Upper lobe of right lung (tissue), 1 donor: Measurements from ENCODE around the gene ZSCAN21. TPM values are rescaled to one million over a fixed set of nuclear protein-coding genes. Genes with fewer than 3 reads are reported as not detected.

Source experiments
- ATAC-seq: fragments of 200-7000 bp; cut with Tn5 transposase; one replicate; pipeline ENCODE4 v1.9.1; 2020; ENCODE audit warnings: mild to moderate bottlenecking, moderate library complexity
- DNase-seq: peaks from one replicate; pipeline ENCODE4 v3.0.0-alpha.2; 2020
- H3K27ac ChIP-seq: fragments of 200-600 bp; one replicate; pipeline ENCODE4 v1.8.0; 2022
- H3K27me3 ChIP-seq: fragments of 200-600 bp; one replicate; pipeline ENCODE4 v1.8.0; 2022; ENCODE audit warnings: mild to moderate bottlenecking
- H3K36me3 ChIP-seq: fragments of 200-600 bp; one replicate; pipeline ENCODE4 v1.8.0; 2022
- H3K4me1 ChIP-seq: fragments of 200-600 bp; one replicate; pipeline ENCODE4 v1.8.0; 2022
- H3K4me3 ChIP-seq: fragments of 200-600 bp; one replicate; pipeline ENCODE4 v1.8.0; 2022; ENCODE audit warnings: mild to moderate bottlenecking
- H3K9me3 ChIP-seq: fragments of 200-600 bp; one replicate; pipeline ENCODE4 v1.8.0; 2022
- intact Hi-C: fragments of 100-400 bp; cut with DNase I; formaldehyde crosslinking; loops from one replicate; pipeline ENCODE4 v1.11.0; 2022
- total RNA-seq: library from RNA; stranded (reverse); fragmentation: NEBNext Ultra II Directional; extraction: Animal tissue kit (Norgen Biotek cat#: 25700); gene quantifications from one replicate; pipeline ENCODE4 v1.2.1, GENCODE V29; 2021
- TF ChIP-seq, protein P1 (sequence below): fragments of 200-600 bp; IDR thresholded peaks from one replicate; pipeline ENCODE4 v1.8.0; 2022; ENCODE audit warnings: antibody characterized with exemption
- donor health status: DM: no; HTN: yes; CAD: no; lungs with severe emphysema.

ZSCAN21 gene
- total RNA-seq, 1 donor from 2014 or later, result 10.0 TPM

- ATAC-seq, result no peak
- peaks cover 57% of the 10 kb centered on the region for H3K36me3 ChIP-seq
- no peaks in the 10 kb centered on the region for H3K27me3 ChIP-seq
- intact Hi-C loops, result no loop called here
- no peak overlapping the region for H3K4me3 ChIP-seq
- DNase-seq, result no peak
- TF ChIP-seq, protein P1, sequence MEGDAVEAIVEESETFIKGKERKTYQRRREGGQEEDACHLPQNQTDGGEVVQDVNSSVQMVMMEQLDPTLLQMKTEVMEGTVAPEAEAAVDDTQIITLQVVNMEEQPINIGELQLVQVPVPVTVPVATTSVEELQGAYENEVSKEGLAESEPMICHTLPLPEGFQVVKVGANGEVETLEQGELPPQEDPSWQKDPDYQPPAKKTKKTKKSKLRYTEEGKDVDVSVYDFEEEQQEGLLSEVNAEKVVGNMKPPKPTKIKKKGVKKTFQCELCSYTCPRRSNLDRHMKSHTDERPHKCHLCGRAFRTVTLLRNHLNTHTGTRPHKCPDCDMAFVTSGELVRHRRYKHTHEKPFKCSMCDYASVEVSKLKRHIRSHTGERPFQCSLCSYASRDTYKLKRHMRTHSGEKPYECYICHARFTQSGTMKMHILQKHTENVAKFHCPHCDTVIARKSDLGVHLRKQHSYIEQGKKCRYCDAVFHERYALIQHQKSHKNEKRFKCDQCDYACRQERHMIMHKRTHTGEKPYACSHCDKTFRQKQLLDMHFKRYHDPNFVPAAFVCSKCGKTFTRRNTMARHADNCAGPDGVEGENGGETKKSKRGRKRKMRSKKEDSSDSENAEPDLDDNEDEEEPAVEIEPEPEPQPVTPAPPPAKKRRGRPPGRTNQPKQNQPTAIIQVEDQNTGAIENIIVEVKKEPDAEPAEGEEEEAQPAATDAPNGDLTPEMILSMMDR, result no peak
- H3K9me3 ChIP-seq, result no peaks in the 10 kb centered on the region
- H3K4me1 ChIP-seq, result peaks cover 13% of the 10 kb centered on the region
- no peak overlapping the region for H3K27ac ChIP-seq
Observed at GRCh38 chr7:100090527-100091410, 41.2 kb downstream of the ZSCAN21 start.

- peaks cover 66% of the 10 kb centered on the region for H3K36me3 ChIP-seq
- H3K27ac ChIP-seq, result no peak overlapping the region
- intact Hi-C loops, result no loop called here
- no peak for ATAC-seq
- H3K4me1 ChIP-seq, result peaks cover 13% of the 10 kb centered on the region
- H3K4me3 ChIP-seq, result no peak overlapping the region
- TF ChIP-seq, protein P1, result no peak
- H3K27me3 ChIP-seq, result no peaks in the 10 kb centered on the region
- DNase-seq, result no peak
- H3K9me3 ChIP-seq, result no peaks in the 10 kb centered on the region
Observed at GRCh38 chr7:100091411-100092181, 42.0 kb downstream of the ZSCAN21 start.

DNA sequence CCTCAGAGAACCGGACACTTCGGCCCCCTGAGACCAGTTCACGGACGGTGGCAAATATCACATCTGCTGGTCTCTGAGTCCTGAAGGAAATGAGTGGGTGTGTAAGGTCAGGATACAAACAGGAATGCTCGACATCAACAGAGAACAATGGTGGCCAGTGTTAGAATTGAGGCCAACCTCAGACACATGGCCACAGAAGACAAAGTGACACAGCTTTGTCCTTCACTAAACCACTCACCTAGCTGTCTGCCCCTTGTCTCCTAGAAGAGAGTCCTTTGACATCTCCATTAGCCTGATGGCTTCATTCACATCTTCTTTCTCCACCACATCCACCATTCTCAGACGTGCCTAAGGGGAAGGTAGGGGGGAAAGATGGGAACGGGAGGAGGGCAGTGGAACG is 43.5 kb downstream of the ZSCAN21 start:
- H3K27me3 ChIP-seq, result no peaks in the 10 kb centered on the region
- intact Hi-C loops, result no loop called here
- H3K4me1 ChIP-seq, result peaks cover 11% of the 10 kb centered on the region
- H3K4me3 ChIP-seq, result no peak overlapping the region
- peaks cover 80% of the 10 kb centered on the region for H3K36me3 ChIP-seq
- ATAC-seq, result no peak
- no peak overlapping the region for H3K27ac ChIP-seq
- no peaks in the 10 kb centered on the region for H3K9me3 ChIP-seq
- TF ChIP-seq, protein P1, result no peak
- no peak for DNase-seq

- Histone ChIP-seq H3K36me3 (peaks cover 85% of the 10 kb centered on the region), H3K4me1 (peaks cover 6% of the 10 kb centered on the region), H3K27me3 (no peaks in the 10 kb centered on the region), H3K9me3 (no peaks in the 10 kb centered on the region), H3K27ac (no peak overlapping the region), H3K4me3 (no peak overlapping the region)
- TF ChIP-seq, protein P1, result no peak
- intact Hi-C loops, result no loop called here
- ATAC-seq, result no peak
- no peak for DNase-seq
Observed at GRCh38 chr7:100093498-100093897, 43.9 kb downstream of the ZSCAN21 start.

GRCh38 chr7:100093925-100094486 is 44.4 kb downstream of the ZSCAN21 start:
- H3K27ac ChIP-seq, result no peak overlapping the region
- DNase-seq, result no peak
- intact Hi-C loops, result no loop called here

More at GRCh38 chr7:100093925-100094486, 44.4 kb downstream of the ZSCAN21 start:
- Histone ChIP-seq H3K4me3 (no peak overlapping the region), H3K27me3 (no peaks in the 10 kb centered on the region), H3K4me1 (peaks cover 9% of the 10 kb centered on the region), H3K9me3 (no peaks in the 10 kb centered on the region), H3K36me3 (peaks cover 90% of the 10 kb centered on the region)
- TF ChIP-seq, protein P1, result no peak
- ATAC-seq, result no peak
